Epithelial cell of esophagus (primary cell): ENCODE measurements around the gene LRRFIP2.

Experiments used
- DNase-seq: peaks from one replicate; pipeline ENCODE4 v3.0.0; 2010; ENCODE audit warnings: low read depth
- H3K4me3 ChIP-seq: 2 replicates; pipeline ENCODE4 v1.5.1; 2011; ENCODE audit warnings: mild to moderate bottlenecking, low read length, control low read depth
- CTCF ChIP-seq: IDR thresholded peaks from 2 replicates; pipeline ENCODE4 v1.5.1; 2011; ENCODE audit warnings: low read depth, mild to moderate bottlenecking, low read length, control low read depth, inconsistent platforms; ENCODE audit not compliant: insufficient read depth; ENCODE audit errors: missing control alignments

LRRFIP2 gene

GRCh38 chr3:37189109-37189508, 14.7 kb upstream of the LRRFIP2 start:
- TF ChIP-seq CTCF, result no peak
- DNase-seq, result no peak
- H3K4me3 ChIP-seq, result no peak overlapping the region

GRCh38 chr3:37183976-37184375, 9.6 kb upstream of the LRRFIP2 start:
- no peak overlapping the region for H3K4me3 ChIP-seq
- no peak for TF ChIP-seq CTCF
- DNase-seq, result no peak

GRCh38 chr3:37183375-37183831, 9.0 kb upstream of the LRRFIP2 start:
- no peak overlapping the region for H3K4me3 ChIP-seq
- TF ChIP-seq CTCF, result no peak
- peak; percentile 98 for DNase-seq

- no peak for TF ChIP-seq CTCF
- DNase-seq, result no peak
- no peak overlapping the region for H3K4me3 ChIP-seq
Observed at GRCh38 chr3:37182816-37183215, 8.4 kb upstream of the LRRFIP2 start.

GRCh38 chr3:37181756-37182155, 7.4 kb upstream of the LRRFIP2 start:
- DNase-seq, result peak; percentile 95
- TF ChIP-seq CTCF, result no peak
- H3K4me3 ChIP-seq, result no peak overlapping the region

- no peak for DNase-seq
- H3K4me3 ChIP-seq, result no peak overlapping the region
- no peak for TF ChIP-seq CTCF
Observed at GRCh38 chr3:37179144-37179967, 5.0 kb upstream of the LRRFIP2 start.

GRCh38 chr3:37173806-37174205, 576 bp downstream of the LRRFIP2 start:
- peak; percentile 68 for DNase-seq
- TF ChIP-seq CTCF, result no peak
- H3K4me3 ChIP-seq, result peak overlapping the region; percentile 64
